ENCODE measurements around the gene MEX3C. TPM values are rescaled to one million over a fixed set of nuclear protein-coding genes. Genes with fewer than 3 reads are reported as not detected.
A peak's percentile ranks its signal among the peaks of the same experiment; 100 is the strongest.

MEX3C gene
- total RNA-seq, 6 donors from 2014 or later: 12.2 to 30.7 (median 19.2) TPM

DNA sequence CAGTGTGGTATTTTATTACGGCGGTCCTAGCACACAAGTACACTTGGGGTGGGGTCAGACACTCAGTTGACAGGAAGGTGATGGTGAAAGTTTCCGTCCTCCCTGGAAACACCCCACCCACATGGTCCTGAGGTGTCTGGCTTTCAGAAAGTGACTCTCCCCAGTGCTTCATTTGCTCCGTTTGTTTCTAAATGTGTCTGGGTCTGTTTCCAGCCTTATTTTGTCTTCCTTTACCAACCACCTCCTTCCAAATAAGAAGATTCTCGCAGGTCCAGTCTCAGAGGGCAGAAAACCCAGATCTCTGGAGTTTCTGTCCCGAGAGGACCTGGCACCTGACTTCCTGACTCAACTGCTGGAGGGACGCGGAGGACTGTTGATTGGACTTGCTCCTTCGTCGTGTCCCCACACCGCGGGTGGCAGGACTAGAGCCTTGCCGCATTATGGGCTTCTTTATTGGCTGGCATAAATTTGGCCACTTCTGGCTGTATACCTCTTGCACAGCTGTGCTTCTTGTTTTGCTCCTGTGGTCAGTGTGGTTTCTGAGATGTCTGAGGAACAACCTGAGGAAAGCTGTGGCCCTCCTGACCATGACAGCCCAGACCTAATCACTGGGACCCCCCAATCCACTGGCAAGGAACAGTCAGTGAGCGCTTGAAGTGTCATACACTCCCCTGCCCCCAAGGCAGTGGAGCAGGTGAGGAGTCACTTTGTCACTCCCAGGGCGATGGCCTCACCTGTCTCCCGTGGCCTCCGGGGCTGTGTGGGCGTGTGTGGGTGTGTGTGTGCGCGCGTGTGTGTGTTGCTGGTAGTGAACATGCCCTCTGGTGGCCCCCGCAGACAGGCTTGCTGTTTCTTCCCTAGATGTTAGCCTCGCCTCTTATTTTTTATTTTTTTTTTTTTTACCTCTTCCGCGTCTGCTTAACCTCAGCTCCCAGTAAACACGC lies 45.6 kb downstream of the MEX3C start:
- TF ChIP-seq CTCF (IDR thresholded peaks at IDR 0.05) (no peak), POLR2AphosphoS5 (IDR thresholded peaks at IDR 0.05) (no peak)
- ATAC-seq (ENCODE audit: low FRiP score in 2 of 2) (peak in 1 of 2 donors; percentile 26), DNase-seq (peak in 1 of 2 donors; percentile 70)
- WGBS, 2 donors: 72 to 81% methylated on average over 21 to 26 of the region's 26 CpGs
- Histone ChIP-seq H3K27ac (no peak overlapping the region), H3K4me3 (no peak overlapping the region), H3K4me1 (no peaks in the 10 kb centered on the region), H3K27me3 (no peaks in the 10 kb centered on the region), H3K9me3 (no peaks in the 10 kb centered on the region), H3K36me3 (no peaks in the 10 kb centered on the region)

- no peak overlapping the region for H3K27ac ChIP-seq
- no peaks in the 10 kb centered on the region for H3K27me3 ChIP-seq
- no peak overlapping the region for H3K4me3 ChIP-seq
- 78 to 85% methylated on average over 5 of the region's 5 CpGs for WGBS, 2 donors
- peak in 1 of 2 donors; percentile 28 for ATAC-seq (ENCODE audit: low FRiP score in 2 of 2)
- H3K36me3 ChIP-seq: no peaks in the 10 kb centered on the region
- TF ChIP-seq CTCF (IDR thresholded peaks at IDR 0.05) (no peak), POLR2A (IDR thresholded peaks at IDR 0.05) (no peak), POLR2AphosphoS5 (IDR thresholded peaks at IDR 0.05) (no peak), EP300 (IDR thresholded peaks at IDR 0.05) (no peak)
- no peak for DNase-seq
- H3K4me1 ChIP-seq: no peaks in the 10 kb centered on the region
- H3K9me3 ChIP-seq: no peaks in the 10 kb centered on the region
Measured at GRCh38 chr18:51151185-51151567, 46.3 kb downstream of the MEX3C start.

GRCh38 chr18:51150113-51150700 lies 47.3 kb downstream of the MEX3C start:
- no peak for DNase-seq
- Histone ChIP-seq H3K27ac (no peak overlapping the region), H3K36me3 (no peaks in the 10 kb centered on the region), H3K27me3 (no peaks in the 10 kb centered on the region), H3K9me3 (no peaks in the 10 kb centered on the region), H3K4me3 (no peak overlapping the region), H3K4me1 (no peaks in the 10 kb centered on the region)
- ATAC-seq (ENCODE audit: low FRiP score in 2 of 2): no peak
- TF ChIP-seq CTCF (IDR thresholded peaks at IDR 0.05) (no peak), POLR2AphosphoS5 (IDR thresholded peaks at IDR 0.05) (no peak), EP300 (IDR thresholded peaks at IDR 0.05) (no peak), POLR2A (IDR thresholded peaks at IDR 0.05) (no peak)
- 93 to 95% methylated on average over 6 of the region's 6 CpGs for WGBS, 2 donors

DNA sequence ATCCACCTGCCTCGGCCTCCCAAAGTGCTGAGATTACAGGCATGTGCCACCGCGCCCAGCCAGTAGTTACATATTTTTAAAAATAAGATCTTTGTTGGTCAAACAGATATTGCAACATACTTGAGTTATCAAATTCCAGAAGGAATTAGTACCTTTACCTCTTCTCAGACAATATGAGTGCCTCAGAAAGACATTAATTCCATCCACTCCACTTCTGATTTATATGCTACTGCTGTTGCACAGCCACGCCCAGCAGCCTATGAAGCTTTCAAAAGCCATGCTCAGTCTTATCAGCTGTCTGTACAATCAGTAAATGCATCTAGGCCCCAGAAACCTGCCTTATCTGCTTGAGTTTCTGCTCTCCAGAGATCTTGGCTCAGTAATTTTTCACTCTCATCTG lies 47.8 kb downstream of the MEX3C start:
- no peak for TF ChIP-seq POLR2A (IDR thresholded peaks at IDR 0.05)
- no peak for TF ChIP-seq POLR2AphosphoS5 (IDR thresholded peaks at IDR 0.05)
- TF ChIP-seq EP300 (IDR thresholded peaks at IDR 0.05): no peak
- no peak for TF ChIP-seq CTCF (IDR thresholded peaks at IDR 0.05)
- 83 to 89% methylated on average over 4 of the region's 4 CpGs for WGBS, 2 donors

More for the DNA sequence above, 47.8 kb downstream of the MEX3C start:
- Histone ChIP-seq H3K36me3 (no peaks in the 10 kb centered on the region), H3K27me3 (no peaks in the 10 kb centered on the region), H3K4me1 (no peaks in the 10 kb centered on the region), H3K9me3 (no peaks in the 10 kb centered on the region), H3K4me3 (no peak overlapping the region), H3K27ac (no peak overlapping the region)
- no peak for ATAC-seq (ENCODE audit: low FRiP score in 2 of 2)
- DNase-seq: no peak

All from upper lobe of left lung (tissue), 6 donors.